CD4-positive, alpha-beta T cell treated with Interferon alpha-2 for 1 hour (primary cell): ENCODE data around the gene OR2G6.

Source experiments
- DNase-seq, 2 donors: peaks; one replicate each; pipeline ENCODE4 v3.0.0-alpha.2; 2020 to 2022

Gene OR2G6

GRCh38 chr1:248576260-248576980 lies 68.5 kb downstream of the OR2G6 start:
- DNase-seq: no peak
